ENCODE data around the gene TTLL5.

Gene TTLL5

DNA sequence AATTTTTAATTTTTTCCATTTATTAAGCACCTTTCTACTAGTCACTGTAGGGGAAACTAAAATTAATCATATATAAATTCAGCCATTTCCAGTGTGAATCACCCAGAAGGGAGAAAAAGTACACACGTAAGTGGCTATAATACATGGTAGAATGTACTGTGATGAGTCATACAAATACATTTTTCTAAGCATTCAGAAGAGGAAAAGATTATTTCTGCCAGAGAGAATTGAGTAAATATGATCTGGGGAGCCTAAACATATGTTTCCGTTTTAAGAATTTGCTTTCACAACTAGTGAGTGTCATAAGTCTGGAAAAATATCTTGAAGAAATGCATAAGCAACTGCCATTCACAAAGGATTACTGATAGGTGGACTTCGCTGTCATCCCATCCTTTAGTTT is 218.0 kb downstream of the TTLL5 start:
- no peak overlapping the region for H3K4me3 ChIP-seq (ENCODE audit: extremely low read depth, insufficient read depth, low read length, poor library complexity, severe bottlenecking)
- WGBS, 2 experiments (ENCODE audit: insufficient coverage in 2 of 2) = 100% methylated on average over 2 of the region's 3 CpGs
- no peak overlapping the region for H3K27ac ChIP-seq (ENCODE audit: low read depth, low read length, severe bottlenecking)
- H3K36me3 ChIP-seq (ENCODE audit: control insufficient read depth, insufficient read depth, low read length) = peaks cover 25% of the 10 kb centered on the region
- no peaks in the 10 kb centered on the region for H3K9me3 ChIP-seq (ENCODE audit: control insufficient read depth, low read length)
- peaks cover under 1% of the 10 kb centered on the region for H3K4me1 ChIP-seq (ENCODE audit: control insufficient read depth, insufficient read depth, low read length, poor library complexity, severe bottlenecking)

DNA sequence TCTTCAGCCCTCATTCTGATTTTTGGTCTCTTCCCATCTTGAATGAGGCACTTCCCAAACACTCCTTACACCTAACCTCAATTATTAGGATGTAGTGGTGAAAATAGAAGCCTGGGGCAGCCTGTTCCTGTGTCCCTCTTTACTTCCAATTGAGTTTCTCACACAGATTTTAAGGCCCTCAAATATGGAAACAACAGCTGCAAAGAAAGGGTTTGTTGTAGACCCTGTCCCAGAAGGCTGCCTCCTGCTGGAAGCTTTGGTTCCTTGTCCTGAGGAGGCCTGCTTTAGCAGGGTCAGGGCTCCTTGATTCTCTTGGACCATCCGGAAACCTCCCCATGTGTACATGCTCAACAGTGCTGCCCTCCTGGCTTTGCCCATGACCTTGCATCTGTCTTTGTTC is 219.5 kb downstream of the TTLL5 start:
- Histone ChIP-seq H3K4me3 (ENCODE audit: extremely low read depth, insufficient read depth, low read length, poor library complexity, severe bottlenecking) (no peak overlapping the region), H3K4me1 (ENCODE audit: control insufficient read depth, insufficient read depth, low read length, poor library complexity, severe bottlenecking) (peaks cover 9% of the 10 kb centered on the region), H3K27ac (ENCODE audit: low read depth, low read length, severe bottlenecking) (no peak overlapping the region), H3K36me3 (ENCODE audit: control insufficient read depth, insufficient read depth, low read length) (peaks cover 36% of the 10 kb centered on the region), H3K9me3 (ENCODE audit: control insufficient read depth, low read length) (no peaks in the 10 kb centered on the region)
- 91 to 100% methylated on average over 1 of the region's 1 CpG for WGBS, 2 experiments (ENCODE audit: insufficient coverage in 2 of 2)

DNA sequence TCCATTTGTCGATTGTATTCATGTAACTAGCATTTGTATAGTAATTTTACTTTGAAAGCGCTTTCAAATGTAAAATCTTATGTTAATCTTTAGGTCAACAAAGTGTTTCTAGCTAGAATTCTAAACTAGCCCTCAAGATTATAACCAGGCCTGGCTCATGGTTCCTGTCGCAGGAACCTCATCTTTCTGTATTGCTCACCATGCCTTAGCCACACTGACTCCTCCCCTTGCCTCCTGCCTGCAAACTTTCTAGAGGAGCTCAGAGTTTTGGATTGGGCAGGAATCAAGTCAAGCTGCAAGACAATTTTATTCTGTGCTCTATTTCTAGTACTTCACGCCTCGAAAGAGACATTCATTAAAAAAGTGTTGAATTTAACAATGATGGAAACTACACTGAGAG is 220.9 kb downstream of the TTLL5 start:
- H3K4me3 ChIP-seq (ENCODE audit: extremely low read depth, insufficient read depth, low read length, poor library complexity, severe bottlenecking) = no peak overlapping the region
- H3K36me3 ChIP-seq (ENCODE audit: control insufficient read depth, insufficient read depth, low read length) = peaks cover 33% of the 10 kb centered on the region
- no peaks in the 10 kb centered on the region for H3K9me3 ChIP-seq (ENCODE audit: control insufficient read depth, low read length)
- 88 to 98% methylated on average over 3 of the region's 5 CpGs for WGBS, 2 experiments (ENCODE audit: insufficient coverage in 2 of 2)
- H3K27ac ChIP-seq (ENCODE audit: low read depth, low read length, severe bottlenecking) = no peak overlapping the region
- peaks cover 22% of the 10 kb centered on the region for H3K4me1 ChIP-seq (ENCODE audit: control insufficient read depth, insufficient read depth, low read length, poor library complexity, severe bottlenecking)

DNA sequence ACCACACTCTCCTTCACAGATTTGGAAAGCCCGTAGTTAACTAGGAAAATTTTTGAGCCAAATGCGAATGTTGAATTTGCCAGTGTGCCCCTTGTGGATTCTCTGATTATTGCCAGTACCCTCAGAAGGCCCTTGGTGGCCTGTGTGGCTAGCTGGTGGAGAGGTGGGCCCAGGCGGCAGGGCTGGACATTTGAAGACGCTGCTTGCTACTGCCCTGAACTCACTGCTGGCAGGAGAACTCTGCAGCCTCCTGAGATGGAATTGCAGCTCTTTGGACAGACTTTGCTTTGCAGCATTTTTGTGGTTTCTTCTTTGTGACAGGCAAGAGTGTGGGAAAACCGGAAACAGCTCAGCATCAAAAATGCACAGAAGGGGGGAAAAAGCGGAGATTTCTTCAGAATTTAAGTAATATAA is 223.2 kb downstream of the TTLL5 start:
- H3K4me1 ChIP-seq (ENCODE audit: control insufficient read depth, insufficient read depth, low read length, poor library complexity, severe bottlenecking) = peaks cover 22% of the 10 kb centered on the region
- no peak overlapping the region for H3K27ac ChIP-seq (ENCODE audit: low read depth, low read length, severe bottlenecking)
- peaks cover 38% of the 10 kb centered on the region for H3K36me3 ChIP-seq (ENCODE audit: control insufficient read depth, insufficient read depth, low read length)
- WGBS, 2 experiments (ENCODE audit: insufficient coverage in 2 of 2) = 85 to 99% methylated on average over 4 to 5 of the region's 6 CpGs
- no peaks in the 10 kb centered on the region for H3K9me3 ChIP-seq (ENCODE audit: control insufficient read depth, low read length)
- H3K4me3 ChIP-seq (ENCODE audit: extremely low read depth, insufficient read depth, low read length, poor library complexity, severe bottlenecking) = no peak overlapping the region

DNA sequence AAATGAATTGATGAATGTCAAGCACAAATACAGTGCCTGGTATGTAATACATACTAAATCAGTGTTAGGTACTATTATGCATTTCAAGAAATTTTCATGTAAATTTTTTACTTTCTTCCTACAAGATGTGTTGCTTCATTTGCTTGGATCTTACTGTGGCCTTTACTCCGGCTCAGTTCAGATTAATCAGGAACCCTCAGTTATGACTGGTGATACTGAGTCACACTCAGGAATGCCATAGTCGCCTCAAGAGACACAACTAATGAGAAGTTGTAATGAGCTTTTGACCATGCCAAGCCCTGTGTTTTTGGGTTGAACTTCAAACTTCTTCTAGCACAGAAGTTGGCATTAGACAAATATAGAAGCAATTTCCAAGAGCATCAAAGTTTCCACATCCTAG is 224.8 kb downstream of the TTLL5 start:
- H3K36me3 ChIP-seq (ENCODE audit: control insufficient read depth, insufficient read depth, low read length) = peaks cover 33% of the 10 kb centered on the region
- H3K4me1 ChIP-seq (ENCODE audit: control insufficient read depth, insufficient read depth, low read length, poor library complexity, severe bottlenecking) = peaks cover 22% of the 10 kb centered on the region
- no peak overlapping the region for H3K27ac ChIP-seq (ENCODE audit: low read depth, low read length, severe bottlenecking)
- WGBS, 2 experiments (ENCODE audit: insufficient coverage in 2 of 2) = 100% methylated on average over 1 to 2 of the region's 2 CpGs
- no peaks in the 10 kb centered on the region for H3K9me3 ChIP-seq (ENCODE audit: control insufficient read depth, low read length)
- H3K4me3 ChIP-seq (ENCODE audit: extremely low read depth, insufficient read depth, low read length, poor library complexity, severe bottlenecking) = no peak overlapping the region

DNA sequence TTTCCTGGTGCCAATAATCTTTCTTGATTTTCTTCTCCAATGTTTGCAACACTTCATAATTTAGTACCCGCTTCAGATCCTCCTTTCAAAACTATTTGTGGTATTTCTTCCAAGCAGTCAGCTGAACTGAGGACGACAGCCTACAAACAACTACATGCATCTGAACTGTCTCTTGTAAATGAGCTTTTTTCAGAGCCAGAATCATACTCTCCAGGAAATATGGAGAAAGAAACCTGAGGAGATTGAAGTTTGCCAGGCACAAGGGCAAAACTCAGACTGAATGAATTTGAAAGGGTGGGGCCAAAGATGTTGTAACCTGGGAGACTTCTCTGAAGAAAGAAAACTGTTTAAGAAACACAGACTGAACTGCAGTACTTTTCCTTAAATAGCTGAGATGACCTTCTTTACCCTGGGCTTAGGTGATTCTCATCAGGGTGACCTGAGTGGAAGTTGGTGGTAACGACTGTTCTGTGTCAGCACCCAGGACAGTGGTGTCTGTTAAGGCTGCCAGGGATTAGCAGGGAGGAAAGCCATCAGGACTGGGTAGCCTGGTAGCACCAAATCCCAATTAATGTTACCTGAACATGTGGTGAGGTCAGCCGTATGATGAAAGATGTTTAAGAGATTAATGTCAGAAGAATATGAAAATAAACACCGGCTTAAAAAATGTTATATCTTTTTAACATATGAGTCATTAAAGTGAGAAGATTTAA is 225.7 kb downstream of the TTLL5 start:
- WGBS, 2 experiments (ENCODE audit: insufficient coverage in 2 of 2) = 94 to 100% methylated on average over 2 of the region's 5 CpGs
- no peak overlapping the region for H3K27ac ChIP-seq (ENCODE audit: low read depth, low read length, severe bottlenecking)
- H3K9me3 ChIP-seq (ENCODE audit: control insufficient read depth, low read length) = no peaks in the 10 kb centered on the region
- no peak overlapping the region for H3K4me3 ChIP-seq (ENCODE audit: extremely low read depth, insufficient read depth, low read length, poor library complexity, severe bottlenecking)
- peaks cover 22% of the 10 kb centered on the region for H3K4me1 ChIP-seq (ENCODE audit: control insufficient read depth, insufficient read depth, low read length, poor library complexity, severe bottlenecking)
- peaks cover 41% of the 10 kb centered on the region for H3K36me3 ChIP-seq (ENCODE audit: control insufficient read depth, insufficient read depth, low read length)

DNA sequence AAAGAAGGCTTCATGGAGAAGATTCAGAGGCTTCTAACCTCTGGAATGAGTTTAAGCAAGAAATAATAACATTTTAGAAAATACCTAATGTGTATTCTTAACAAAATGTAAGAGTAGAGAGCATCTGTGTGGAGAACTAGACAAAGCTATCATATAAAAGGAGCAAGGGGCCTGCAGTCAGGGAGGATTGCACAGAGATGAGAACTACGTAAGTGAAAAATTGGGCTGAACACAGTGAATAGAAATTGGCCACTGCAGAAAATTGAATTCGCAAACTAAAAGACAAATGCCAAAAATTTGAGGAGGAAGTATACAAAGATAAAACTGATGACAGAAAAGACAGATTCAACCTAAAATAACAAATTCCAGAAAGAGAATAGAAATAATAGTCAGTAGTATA is 227.9 kb downstream of the TTLL5 start:
- WGBS, 2 experiments (ENCODE audit: insufficient coverage in 2 of 2) = 80 to 88% methylated on average over 1 of the region's 2 CpGs

DNA sequence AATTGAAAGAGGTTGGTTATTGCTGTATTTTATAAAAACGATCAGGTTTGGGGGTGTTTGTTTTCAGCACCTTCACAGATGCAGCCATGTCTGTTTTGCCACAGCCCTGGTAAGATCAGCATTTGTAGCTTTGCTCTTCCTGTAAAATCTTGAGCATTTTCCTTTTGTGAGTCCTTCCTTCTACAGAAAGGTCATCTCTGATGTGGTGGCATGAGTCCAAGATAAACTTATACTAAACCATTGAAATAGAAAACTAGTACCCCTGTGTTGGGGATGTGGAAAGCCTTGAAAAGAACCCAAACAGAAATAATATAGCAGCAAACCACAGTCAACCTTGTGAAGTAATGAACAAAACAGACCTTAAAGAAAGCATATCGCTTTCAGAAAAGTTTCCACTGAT is 235.3 kb downstream of the TTLL5 start:
- Histone ChIP-seq H3K9me3 (ENCODE audit: control insufficient read depth, low read length) (no peaks in the 10 kb centered on the region), H3K36me3 (ENCODE audit: control insufficient read depth, insufficient read depth, low read length) (peaks cover 8% of the 10 kb centered on the region), H3K4me3 (ENCODE audit: extremely low read depth, insufficient read depth, low read length, poor library complexity, severe bottlenecking) (no peak overlapping the region), H3K27ac (ENCODE audit: low read depth, low read length, severe bottlenecking) (no peak overlapping the region), H3K4me1 (ENCODE audit: control insufficient read depth, insufficient read depth, low read length, poor library complexity, severe bottlenecking) (no peaks in the 10 kb centered on the region)
- 78% methylated on average over 2 of the region's 2 CpGs; no CpG with 5 or more reads in 1 of the 2 experiments for WGBS, 2 experiments (ENCODE audit: insufficient coverage in 2 of 2)

More for the DNA sequence above, 227.9 kb downstream of the TTLL5 start:
- H3K36me3 ChIP-seq (ENCODE audit: control insufficient read depth, insufficient read depth, low read length) = peaks cover 30% of the 10 kb centered on the region
- H3K4me3 ChIP-seq (ENCODE audit: extremely low read depth, insufficient read depth, low read length, poor library complexity, severe bottlenecking) = no peak overlapping the region
- H3K9me3 ChIP-seq (ENCODE audit: control insufficient read depth, low read length) = no peaks in the 10 kb centered on the region
- H3K4me1 ChIP-seq (ENCODE audit: control insufficient read depth, insufficient read depth, low read length, poor library complexity, severe bottlenecking) = peaks cover 22% of the 10 kb centered on the region
- no peak overlapping the region for H3K27ac ChIP-seq (ENCODE audit: low read depth, low read length, severe bottlenecking)

DNA sequence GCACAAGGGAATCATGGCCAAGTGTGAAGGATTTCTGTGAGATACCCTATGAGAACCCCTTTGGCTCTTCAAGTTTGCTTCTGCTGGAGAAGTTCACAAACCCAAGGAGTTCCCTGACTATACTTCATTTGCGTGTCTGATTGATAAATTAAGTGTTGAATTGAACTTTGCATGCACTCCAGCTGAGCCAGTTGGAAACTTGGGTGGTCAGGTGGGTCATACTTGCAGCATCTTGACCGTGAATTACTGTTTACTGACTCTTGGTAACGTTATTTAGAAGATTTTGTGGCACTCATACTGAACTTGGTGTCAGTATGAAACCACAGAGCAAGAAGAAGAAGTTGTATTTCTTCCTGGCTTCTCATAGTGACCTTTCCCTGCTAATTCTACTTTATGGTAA is 243.3 kb downstream of the TTLL5 start:
- peaks cover 9% of the 10 kb centered on the region for H3K36me3 ChIP-seq (ENCODE audit: control insufficient read depth, insufficient read depth, low read length)
- no peak overlapping the region for H3K4me3 ChIP-seq (ENCODE audit: extremely low read depth, insufficient read depth, low read length, poor library complexity, severe bottlenecking)
- H3K27ac ChIP-seq (ENCODE audit: low read depth, low read length, severe bottlenecking) = no peak overlapping the region
- 93 to 100% methylated on average over 2 to 3 of the region's 3 CpGs for WGBS, 2 experiments (ENCODE audit: insufficient coverage in 2 of 2)
- H3K9me3 ChIP-seq (ENCODE audit: control insufficient read depth, low read length) = no peaks in the 10 kb centered on the region
- H3K4me1 ChIP-seq (ENCODE audit: control insufficient read depth, insufficient read depth, low read length, poor library complexity, severe bottlenecking) = peaks cover 7% of the 10 kb centered on the region

DNA sequence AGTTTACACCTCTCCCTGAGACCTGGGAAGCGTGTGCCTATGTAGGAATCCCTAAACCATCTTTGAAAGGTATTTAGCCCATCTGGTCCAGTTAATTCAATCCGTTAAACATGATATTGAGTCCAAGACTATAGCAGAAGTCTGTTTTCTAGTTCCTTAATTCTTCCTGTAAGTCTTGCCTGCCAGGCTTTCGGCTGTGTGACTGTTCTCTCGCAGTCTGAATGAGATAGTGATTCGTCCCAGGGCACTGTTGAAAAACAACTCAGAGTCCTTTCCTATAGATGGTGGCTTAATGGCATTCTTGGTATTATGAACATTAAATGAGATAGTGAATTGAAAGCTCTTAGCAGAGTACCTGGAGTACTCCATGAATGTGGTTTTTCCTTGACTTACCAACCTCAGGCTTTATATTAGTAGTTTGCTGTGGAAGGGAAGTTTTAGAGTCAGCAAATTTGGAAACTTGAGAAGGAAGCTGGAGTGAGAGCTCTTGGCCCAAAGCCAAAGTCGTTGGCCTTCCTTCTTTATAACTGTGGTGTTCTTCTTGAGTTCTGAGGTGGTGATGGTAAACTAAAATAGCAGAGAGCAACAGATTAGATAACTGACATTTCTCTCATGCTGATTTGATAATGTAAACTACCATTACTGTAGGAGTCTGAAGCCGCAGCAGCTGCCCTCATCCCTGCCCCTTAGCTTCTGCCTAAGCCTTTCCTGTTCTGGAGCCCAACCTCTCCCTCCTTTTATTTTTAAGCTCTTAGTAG is 244.3 kb downstream of the TTLL5 start:
- Histone ChIP-seq H3K4me1 (ENCODE audit: control insufficient read depth, insufficient read depth, low read length, poor library complexity, severe bottlenecking) (peaks cover 7% of the 10 kb centered on the region), H3K4me3 (ENCODE audit: extremely low read depth, insufficient read depth, low read length, poor library complexity, severe bottlenecking) (no peak overlapping the region), H3K36me3 (ENCODE audit: control insufficient read depth, insufficient read depth, low read length) (peaks cover 9% of the 10 kb centered on the region), H3K27ac (ENCODE audit: low read depth, low read length, severe bottlenecking) (no peak overlapping the region), H3K9me3 (ENCODE audit: control insufficient read depth, low read length) (no peaks in the 10 kb centered on the region)
- WGBS, 2 experiments (ENCODE audit: insufficient coverage in 2 of 2) = 80 to 83% methylated on average over 4 to 6 of the region's 7 CpGs

DNA sequence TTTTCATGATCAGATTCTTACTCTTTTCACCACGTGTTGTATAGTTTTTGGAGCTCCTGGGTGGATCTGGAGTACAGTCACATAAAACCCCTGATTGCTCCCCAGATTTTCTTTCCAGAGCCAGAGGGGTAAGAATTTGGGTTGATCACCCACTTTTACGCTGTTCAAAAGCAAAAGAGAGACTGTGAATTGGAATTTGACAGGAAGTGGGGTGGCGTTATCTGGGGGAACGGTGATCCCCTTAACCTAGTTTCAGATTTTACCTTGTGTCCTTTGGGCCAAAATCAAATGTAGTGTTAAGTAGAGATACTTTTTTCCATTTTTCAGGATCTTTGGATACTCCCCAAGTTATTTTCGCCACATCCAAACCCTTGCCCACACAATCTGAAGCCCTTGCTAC is 245.2 kb downstream of the TTLL5 start:
- Histone ChIP-seq H3K9me3 (ENCODE audit: control insufficient read depth, low read length) (no peaks in the 10 kb centered on the region), H3K36me3 (ENCODE audit: control insufficient read depth, insufficient read depth, low read length) (peaks cover 9% of the 10 kb centered on the region), H3K4me1 (ENCODE audit: control insufficient read depth, insufficient read depth, low read length, poor library complexity, severe bottlenecking) (peaks cover 7% of the 10 kb centered on the region), H3K27ac (ENCODE audit: low read depth, low read length, severe bottlenecking) (no peak overlapping the region), H3K4me3 (ENCODE audit: extremely low read depth, insufficient read depth, low read length, poor library complexity, severe bottlenecking) (no peak overlapping the region)
- WGBS, 2 experiments (ENCODE audit: insufficient coverage in 2 of 2) = 93 to 100% methylated on average over 2 to 3 of the region's 5 CpGs

Measured in mesodermal cell (in vitro differentiated cells).